ENCODE data around the gene SUV39H2.

DNA sequence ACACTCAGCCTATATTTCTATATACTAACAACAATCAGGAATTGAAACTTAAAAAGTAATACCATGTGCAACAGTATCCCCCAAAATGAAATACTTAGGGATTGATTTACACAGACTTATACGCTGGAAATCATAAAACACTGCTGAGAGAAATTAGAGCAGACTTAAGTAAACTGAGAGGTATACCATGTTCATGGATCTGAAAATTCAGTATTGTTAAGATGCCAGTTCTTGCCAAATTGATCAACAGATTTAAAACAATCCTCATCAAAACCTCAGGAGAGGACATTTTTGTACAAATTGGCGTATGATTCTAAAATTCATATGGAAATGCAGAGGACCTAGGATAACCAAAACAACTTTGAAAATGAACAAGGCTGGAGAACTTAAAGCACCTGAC lies 37.9 kb downstream of the SUV39H2 start:
- no peak for TF ChIP-seq POLR2A (IDR thresholded peaks at IDR 0.05)
- TF ChIP-seq, protein P1, sequence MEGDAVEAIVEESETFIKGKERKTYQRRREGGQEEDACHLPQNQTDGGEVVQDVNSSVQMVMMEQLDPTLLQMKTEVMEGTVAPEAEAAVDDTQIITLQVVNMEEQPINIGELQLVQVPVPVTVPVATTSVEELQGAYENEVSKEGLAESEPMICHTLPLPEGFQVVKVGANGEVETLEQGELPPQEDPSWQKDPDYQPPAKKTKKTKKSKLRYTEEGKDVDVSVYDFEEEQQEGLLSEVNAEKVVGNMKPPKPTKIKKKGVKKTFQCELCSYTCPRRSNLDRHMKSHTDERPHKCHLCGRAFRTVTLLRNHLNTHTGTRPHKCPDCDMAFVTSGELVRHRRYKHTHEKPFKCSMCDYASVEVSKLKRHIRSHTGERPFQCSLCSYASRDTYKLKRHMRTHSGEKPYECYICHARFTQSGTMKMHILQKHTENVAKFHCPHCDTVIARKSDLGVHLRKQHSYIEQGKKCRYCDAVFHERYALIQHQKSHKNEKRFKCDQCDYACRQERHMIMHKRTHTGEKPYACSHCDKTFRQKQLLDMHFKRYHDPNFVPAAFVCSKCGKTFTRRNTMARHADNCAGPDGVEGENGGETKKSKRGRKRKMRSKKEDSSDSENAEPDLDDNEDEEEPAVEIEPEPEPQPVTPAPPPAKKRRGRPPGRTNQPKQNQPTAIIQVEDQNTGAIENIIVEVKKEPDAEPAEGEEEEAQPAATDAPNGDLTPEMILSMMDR (IDR thresholded peaks at IDR 0.05), result no peak

Data from vagina (tissue), 2 donors.